HG03045 (cell line): ENCODE results near the gene RALBP1.

Experiments
- ATAC-seq: cut with Tn5 transposase; IDR thresholded peaks from one replicate; pipeline ENCODE4 v1.9.1; 2021; ENCODE audit warnings: mild to moderate bottlenecking, moderate library complexity; ENCODE audit not compliant: unreplicated experiment

Gene RALBP1

DNA sequence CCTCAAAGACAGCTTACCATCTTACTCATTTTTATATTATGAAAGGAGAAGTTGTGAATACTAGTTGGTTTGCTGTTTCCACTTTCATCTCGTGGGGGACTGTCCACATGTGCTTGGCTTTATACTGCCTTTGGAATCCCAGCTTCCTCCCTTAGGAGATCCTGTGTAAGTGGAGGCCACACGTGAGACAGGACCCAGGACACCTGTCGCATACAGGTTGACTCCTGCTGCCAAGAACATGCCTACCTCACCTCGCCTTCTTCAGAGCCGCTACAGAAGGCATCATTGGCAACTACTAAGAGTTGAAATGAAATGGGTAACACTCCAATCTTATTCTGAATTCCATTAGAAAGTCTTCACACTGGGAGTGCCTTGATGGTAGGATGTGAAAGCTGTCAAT, 69.7 kb downstream of the RALBP1 start:
- no peak for ATAC-seq

DNA sequence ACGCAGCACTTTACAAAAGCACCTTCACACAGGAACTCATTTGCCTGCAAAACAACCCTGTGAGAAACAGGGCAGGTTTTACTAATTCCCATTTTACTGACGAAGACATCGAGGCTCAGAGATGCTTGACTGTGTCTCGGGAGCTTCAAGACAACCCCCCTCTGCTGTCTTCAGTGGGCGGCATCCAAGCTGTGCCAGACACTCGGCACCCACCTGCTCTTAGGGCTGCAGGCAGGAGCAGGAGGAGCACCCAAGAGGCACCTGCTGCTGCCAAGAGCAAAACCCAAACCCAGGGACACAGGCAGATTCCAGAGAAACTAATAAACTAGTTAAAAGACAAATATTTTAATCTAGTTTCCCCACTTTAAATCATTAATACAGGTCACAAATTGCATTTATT, 71.2 kb downstream of the RALBP1 start:
- ATAC-seq: no peak

DNA sequence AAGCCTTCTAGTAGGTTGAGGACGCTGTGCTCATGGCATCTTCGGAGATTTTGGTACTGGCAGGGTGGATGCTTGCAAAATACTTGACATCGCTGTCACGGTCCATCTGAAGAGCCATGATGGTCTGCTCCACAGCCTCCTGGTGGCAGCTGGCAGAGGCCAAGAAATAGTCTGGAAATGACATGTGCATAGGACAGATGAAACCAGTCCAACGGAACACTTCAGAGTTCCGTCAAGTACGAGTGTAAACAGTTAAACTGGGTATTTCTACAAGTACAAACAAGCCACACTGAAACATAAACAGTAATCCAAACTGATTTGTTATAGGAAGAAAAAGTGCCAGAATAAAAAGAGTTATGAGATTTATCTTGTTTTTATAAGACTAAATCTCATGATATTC, 72.5 kb downstream of the RALBP1 start:
- no peak for ATAC-seq

DNA sequence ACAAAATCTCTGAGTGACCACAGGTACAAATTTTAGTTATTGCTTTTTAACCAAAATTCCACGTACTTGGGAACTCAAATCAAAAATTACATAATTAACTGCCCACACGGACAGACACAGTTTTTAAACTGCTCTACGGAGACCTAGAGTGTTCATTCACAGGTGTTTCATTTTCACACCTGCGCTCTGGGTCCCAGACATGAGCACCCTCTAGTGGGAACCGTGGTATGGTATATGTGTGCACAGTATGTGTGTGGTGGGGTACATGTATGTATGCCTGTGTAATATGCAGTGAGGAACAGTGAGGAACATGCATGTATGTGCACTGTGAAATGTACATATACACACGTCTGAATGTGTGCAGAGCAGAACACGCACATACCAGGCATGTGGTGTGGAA, 74.1 kb downstream of the RALBP1 start:
- no peak for ATAC-seq

DNA sequence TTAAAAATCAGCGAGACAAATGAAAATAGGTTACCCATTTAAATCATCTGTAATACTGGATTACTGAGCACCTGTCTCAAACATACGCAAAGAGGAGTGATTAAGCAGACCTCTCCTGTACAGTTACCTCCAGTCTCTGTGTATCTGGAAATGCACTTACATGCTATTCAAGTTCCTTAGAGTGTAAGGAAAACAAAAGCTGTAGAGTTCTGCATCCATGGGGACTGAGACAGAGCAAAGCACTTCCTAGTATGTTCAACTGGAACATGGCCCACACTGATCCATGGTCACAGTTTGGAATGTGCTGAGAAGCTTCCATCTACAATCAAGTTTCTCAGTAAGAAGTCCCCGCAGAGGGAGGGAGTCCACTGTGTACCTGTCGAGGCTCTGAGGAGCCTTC, 75.1 kb downstream of the RALBP1 start:
- ATAC-seq: no peak

DNA sequence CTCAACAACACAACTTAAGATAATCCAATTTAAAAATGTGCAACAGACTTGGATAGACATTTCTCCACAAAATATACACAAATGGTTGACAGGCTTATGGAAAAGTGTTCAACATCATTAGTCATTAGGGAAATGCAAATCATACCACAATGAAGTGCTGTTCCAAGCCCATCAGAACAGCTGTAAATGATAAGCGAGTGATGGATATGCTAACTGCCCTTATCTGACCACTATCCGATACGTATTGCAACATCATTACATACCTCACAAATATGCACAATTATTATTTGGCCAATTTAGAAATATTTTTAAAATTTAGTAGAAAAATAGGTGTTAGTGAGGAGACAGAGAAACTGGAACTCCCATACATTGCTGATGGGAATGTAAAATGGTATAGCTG, 76.9 kb downstream of the RALBP1 start:
- no peak for ATAC-seq

DNA sequence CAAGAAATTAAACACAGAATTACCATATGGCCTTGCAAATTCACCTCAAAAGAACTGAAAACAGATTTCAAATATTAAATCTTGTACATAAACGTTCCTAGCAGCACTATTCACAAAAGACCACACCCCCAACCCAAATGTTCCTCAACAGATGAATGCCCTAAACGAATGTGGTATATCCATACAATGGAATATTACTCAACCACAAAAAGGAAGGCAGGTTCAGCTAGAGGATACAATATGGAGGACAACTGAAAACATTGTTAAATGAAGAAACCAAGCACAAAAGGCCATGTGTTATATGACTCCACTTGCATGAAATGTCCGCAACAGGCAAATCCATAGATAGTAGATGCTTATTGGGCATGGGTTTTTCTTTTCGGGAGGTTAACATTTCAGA, 77.3 kb downstream of the RALBP1 start:
- ATAC-seq: no peak

DNA sequence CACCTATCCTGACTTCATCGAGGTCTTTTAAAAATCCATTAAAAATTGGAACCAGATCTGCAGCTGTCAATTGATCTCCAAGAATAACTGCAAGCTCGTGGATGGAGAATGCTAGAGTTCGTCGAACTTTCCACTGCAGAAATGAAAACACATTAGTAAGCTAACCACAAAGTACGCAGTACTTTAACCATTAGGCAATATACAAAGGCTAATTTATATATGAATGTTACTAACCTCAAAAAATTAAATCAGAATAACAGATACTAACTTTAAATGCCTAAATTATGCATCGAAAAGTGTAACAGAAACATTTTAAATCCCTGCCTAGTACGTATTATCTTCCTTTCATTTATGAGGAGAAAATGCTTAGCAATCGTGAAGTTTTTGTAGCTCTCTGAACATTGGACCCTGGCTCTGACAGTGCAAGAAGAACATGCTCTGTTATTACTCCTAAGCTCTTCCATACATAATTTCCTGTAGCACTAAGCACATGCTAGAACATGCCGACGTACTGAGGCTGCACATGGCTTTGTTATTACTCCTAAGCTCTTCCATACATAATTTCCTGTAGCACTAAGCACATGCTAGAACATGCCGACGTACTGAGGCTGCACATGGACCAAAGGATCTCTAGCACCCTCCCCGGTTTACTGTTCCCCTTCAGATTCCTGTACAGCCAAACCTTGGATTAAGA, 82.1 kb downstream of the RALBP1 start:
- no peak for ATAC-seq

DNA sequence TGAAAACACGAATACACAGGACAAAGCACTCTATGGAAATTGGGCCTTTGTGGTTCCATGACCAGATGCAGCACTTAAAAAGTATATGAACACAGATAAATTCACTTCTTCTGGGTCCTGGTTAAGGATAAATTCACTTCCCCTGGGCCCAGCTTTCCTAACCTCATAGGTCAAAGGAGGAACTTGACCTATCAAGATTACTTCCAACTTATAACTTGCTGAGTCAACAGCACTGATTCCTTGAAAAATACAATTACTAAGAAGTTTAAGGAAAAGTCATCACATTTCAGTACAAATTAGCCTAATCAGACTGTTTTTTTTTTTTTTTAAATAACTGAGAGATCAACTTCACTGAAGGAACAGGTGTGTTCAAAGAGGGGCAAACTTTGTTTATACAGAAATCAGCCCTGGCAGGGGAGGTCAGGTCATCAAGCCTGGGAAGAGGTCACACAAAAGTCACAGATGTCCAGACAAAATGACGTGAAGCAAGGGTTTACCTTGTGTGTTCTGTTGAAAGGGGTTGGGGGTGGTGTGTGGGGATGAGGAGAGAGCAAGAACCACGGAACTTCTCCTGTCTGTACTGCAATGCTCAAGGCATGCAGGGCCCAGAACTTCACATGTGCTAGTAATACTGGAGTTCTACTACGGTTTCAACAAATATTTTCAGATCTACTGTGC, 83.2 kb downstream of the RALBP1 start:
- ATAC-seq: no peak

DNA sequence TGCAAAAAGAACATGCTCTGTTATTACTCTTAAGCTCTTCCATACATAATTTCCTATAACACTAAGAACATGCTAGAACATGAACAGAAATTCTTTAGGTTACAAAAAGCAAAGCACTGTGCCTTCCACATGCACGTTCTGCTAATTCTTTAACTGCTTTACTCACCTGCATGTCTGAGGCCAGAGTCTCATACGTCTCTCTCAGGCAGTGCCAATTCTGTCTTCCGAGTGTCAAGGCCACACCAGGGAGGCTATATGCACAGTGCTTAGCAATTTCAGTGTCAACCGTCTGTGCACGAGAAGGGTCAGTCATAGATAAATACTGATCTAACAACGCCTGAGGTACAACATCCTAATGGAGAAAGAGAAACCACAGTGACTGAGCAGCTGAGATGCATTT, 83.9 kb downstream of the RALBP1 start:
- no peak for ATAC-seq

DNA sequence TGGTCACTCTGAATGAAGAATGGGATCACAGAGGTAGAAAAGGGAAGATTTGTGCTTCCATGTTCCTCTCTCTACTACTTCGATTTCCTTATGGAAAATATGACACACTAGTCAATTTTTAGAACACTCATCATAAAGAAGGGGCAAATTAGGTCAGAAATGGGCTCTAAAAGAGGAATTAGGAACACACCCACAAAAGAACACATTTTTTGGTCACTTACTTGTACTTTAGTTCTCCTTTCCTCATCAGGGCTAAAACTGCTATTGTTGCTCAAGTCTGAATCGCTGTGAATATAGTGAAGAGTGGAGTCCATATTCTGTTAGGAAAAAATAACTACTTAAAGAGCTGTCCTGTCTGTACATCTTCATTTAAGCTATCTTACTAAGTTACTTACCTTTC, 86.4 kb downstream of the RALBP1 start:
- ATAC-seq: no peak

DNA sequence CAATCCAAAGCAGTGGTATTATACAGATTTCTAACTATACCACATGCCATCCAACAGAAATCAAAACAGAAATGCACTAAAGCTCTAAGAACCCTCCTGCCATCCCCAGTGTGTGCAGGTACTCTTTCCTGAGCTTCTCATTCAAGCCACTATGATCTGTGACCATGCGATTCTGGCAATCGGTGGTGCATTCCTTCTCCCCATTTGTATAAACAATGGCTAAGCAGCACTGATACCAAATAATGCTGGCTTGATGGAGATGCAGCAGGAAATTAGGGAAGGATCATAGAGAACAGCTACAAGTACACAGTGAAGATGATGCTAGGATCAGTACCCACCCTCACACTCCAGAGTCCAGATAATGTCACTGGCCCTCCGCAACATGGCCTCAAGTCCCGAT, 87.3 kb downstream of the RALBP1 start:
- ATAC-seq: no peak

DNA sequence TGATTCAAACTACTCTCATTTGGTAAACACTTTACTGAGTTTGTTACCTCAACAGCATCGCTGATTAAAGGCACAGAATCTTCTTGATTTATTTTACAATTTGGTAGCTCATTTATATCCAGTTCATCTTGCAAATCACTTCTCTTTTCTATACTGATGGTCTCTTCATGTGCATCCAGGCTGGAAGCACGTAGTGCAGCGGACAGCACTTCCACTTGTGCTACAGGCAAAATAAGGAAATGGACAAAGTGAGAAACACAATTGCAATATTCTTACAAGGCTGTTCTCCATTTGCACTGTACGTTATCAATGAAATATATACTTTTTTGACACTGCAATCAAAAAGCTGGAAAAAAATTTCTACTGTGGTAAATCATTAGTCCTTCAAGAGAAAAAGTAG, 88.0 kb downstream of the RALBP1 start:
- ATAC-seq: no peak

DNA sequence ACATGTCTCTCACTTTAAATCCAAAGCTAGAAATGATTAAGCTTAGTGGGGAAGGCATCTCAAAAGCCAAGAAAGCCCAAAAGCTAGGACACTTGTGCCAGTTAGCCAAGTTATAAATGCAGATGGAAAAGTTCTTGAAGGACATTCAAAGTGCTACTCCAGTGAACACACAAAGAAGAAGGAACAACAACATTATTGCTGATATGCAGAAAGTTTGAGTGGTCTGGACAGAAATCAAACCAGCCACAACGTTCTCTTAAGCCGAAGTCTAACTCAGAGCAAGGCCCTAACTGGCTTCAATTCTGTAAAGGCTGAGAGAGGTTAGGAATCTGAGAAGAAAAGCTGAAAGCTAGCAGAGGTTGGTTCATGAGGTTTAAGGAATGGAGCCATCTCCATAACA, 90.1 kb downstream of the RALBP1 start:
- no peak for ATAC-seq

DNA sequence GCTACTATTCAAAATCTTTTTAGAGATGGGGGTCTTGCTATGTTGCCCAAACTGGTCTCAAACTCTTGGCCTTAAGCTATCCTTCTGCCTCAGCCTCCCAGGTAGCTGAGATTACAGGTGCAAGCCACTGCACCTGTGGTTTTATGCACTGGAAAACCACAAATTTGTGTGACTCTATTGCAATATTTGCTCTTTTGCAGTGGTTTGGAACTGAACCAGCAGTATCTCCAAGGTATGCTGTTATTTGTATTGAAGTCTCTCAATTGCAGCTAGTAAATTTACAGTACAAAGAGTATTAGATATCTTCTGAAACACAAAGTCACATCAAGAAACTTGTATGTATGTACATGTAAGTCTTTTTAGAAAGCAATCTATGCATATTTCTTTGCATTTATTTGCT, 92.9 kb downstream of the RALBP1 start:
- ATAC-seq: no peak

DNA sequence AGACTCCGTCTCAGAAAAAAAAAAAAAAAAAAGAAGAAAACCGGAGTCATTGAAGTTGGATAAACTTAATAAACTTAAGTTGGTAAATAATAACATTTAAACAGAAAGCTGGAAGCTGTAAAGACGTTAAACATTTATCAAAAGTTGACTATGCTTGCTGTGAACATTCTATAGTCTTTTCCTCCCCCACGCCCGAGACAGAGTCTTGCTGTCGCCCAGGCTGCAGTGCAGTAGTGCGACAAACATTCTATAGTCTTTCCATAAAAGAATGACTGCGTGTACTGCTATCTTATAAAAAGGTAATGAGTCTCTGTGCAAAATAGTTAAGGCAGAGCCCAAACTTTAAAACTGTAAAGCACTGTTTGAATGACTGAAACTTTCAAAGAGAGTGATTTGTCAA, 93.9 kb downstream of the RALBP1 start:
- no peak for ATAC-seq

DNA sequence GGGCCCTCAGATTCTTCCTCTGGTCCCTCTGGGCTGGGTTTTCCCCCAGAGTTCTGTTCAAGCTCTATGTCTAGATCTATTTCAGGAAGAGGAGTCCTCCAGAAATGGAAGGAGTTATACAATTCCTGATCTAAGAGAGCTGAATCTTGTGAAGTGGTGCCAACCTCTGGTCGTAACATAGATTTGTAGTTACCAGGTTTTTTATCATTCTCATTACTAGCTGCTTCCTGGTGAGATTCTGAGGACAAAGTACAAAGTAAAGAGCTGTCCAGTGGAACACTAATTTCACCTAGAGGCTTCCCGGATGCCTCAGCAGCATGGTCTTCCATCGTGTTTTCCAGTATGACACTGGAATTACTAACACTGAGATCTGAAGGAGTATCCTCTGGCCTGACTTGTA, 94.9 kb downstream of the RALBP1 start:
- no peak for ATAC-seq

DNA sequence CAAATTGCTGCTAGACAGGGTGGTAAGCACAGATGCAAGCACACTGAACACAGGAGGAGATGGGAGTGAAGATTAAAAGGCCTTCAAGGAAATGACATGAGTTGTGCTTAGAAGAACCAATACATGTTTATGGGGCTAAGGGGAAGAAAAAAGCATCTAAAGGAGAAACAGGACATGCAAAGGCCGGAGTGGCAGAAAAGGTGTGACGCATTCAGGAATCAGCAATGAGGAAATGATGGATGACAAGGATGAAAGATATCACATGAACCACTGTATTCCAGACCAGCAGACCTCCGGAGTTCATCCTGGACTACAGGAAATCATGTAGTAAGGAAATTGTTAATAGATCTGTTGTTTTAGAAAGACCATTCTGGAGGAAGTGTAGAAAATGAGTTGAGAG, 96.2 kb downstream of the RALBP1 start:
- no peak for ATAC-seq

DNA sequence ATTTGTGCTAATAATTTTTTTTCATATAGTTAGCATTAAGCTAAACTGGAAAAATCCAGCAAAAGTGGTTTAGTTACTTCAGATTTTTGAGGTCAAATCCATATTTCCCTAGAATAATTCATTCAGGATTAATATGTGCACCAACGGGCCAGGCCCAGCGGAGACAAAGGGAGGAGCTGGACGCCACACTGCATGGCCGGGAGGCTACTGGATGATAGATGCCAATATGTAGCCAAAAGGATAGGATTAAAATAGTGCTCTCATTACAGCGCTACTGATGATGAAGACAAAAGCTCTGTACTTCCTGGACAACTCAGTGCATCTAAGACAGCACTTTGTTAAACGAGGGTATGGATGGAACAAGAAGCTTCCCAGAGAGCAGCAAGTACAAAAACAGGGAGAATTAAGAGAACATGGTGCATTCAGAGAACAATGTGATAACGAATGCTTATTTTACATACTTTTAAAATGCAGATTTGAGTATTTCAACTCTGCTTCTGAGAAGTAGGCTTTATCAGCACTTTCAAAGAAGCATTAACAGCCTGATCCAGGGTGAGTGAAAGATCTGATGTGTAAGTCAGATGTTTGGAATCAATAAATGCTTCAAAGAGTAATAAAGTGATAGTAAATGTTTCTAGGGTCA, 99.3 kb downstream of the RALBP1 start:
- no peak for ATAC-seq

DNA sequence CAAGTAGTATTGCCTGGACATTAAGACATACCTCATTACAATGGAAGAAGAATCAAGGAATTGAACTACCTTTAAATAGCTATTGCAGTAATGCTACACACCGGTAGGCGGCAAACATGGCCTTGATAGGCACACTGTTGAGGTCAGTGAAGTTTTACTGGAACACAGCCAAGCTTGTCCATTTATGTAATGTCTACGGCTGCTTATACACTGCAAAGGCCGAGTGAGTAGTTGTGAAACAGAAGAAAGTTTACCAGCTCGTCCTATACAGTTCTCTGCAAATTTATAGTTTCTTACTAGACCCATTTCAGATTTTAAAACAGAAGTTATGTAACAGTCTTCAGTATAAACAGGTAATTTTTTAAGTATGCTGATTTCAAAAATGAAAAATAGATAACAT, 100.2 kb downstream of the RALBP1 start:
- no peak for ATAC-seq

DNA sequence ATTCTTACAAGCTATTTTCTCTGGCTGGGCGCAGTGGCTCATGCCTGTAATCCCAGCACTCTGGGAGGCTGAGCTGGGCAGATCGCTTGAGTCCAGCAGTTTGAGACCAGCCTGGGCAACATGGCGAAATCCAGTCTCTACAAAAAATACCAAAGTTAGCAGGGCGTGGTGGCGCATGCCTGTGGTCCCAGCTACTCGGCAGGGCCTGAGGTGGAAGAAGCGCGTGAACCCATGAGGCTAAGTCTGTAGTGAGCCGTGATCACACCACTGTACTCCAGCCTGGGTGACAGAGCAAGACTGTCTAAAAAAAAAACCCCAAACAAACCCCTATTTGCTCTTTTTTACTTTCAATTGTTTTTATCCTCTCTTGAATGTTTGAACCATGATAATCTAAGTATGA, 102.0 kb downstream of the RALBP1 start:
- ATAC-seq: no peak

DNA sequence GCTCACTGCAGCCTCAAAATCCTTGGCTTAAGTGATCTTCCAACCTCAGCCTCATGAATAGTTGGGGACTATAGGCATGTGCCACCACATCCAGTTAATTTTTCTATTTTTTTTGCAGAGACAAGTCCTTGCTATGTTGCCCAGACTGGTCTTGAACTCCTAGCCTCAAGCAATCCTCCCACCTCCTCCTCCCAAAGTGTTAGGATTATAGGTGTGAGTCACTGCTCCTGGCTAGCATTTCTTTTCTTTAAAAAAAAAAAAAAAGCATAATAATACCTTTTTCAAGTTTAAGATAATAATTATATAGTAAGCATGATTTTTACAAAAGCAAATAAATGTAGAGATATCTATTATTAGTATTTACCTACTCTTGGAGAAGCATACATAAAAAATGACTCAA, 103.0 kb downstream of the RALBP1 start:
- ATAC-seq: no peak

DNA sequence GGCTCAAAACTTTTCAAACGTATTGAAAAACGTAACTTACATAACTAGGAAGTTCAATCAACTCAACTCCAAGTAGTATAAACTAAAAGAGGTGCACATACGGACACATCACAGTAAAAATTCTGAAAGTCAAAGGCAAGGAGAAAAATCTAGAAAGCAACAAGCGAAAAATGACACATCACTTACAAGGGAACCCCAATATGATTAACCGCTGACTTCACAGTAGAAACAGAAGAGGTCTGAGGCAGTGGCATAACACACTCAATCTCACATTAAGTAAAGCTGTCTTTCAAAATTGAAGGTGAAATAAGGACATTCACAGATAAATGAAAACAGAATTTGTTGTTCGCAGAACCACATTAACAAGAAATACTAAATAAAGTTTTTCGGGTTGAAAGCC, 106.4 kb downstream of the RALBP1 start:
- ATAC-seq: no peak
